ENCODE results near the gene SLC25A21.
"Not testable (repeated sequence)": the region's sequence is repeated elsewhere in the genome, so short reads cannot be mapped to it uniquely, and the experiment has no call there.

The SLC25A21 gene

DNA sequence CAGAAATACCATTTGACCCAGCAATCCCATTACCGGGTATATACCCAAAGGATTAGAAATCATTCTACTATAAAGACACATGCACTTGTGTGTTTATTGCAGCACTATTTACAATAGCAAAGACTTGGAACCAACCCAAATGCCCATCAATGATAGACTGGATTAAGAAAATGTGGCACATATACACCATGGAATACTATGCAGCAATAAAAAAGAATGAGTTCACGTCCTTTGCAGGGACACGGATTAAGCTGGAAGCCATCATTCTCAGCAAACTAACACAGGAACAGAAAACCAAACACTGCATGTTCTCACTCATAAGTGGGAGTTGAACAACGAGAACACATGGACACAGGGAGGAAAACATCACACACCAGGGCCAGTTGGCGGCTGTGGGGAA, 357.6 kb downstream of the SLC25A21 start:
- H3K4me2 ChIP-seq (ENCODE audit: low read length); H4K12ac ChIP-seq (ENCODE audit: low read depth, low read length); H3K27me3 ChIP-seq (ENCODE audit: insufficient read depth, low read length); H2BK12ac ChIP-seq (ENCODE audit: low read length); H3K14ac ChIP-seq (ENCODE audit: low read length); H2BK5ac ChIP-seq (ENCODE audit: low read depth, low read length, poor library complexity); H3K27ac ChIP-seq (ENCODE audit: low read depth, low read length); H3K18ac ChIP-seq (ENCODE audit: low read length); H3K79me1 ChIP-seq (ENCODE audit: low read length); H3K36me3 ChIP-seq (ENCODE audit: control insufficient read depth in 1 of 2, insufficient read depth in 2 of 2, low read length in 2 of 2); H3K4me1 ChIP-seq (ENCODE audit: control insufficient read depth in 1 of 2, insufficient read depth in 2 of 2, low read length in 2 of 2); H3K79me2 ChIP-seq (ENCODE audit: control insufficient read depth, insufficient read depth, low read length, poor library complexity); H3K4me3 ChIP-seq (ENCODE audit: low read depth, low read length); H3K4ac ChIP-seq (ENCODE audit: low read depth, low read length); H2AK5ac ChIP-seq (ENCODE audit: low read length); H3K9ac ChIP-seq (ENCODE audit: low read length); H4K8ac ChIP-seq (ENCODE audit: low read depth, low read length); H2AFZ ChIP-seq (ENCODE audit: insufficient read depth, low read length, poor library complexity); H4K91ac ChIP-seq (ENCODE audit: low read depth, low read length); H2BK120ac ChIP-seq (ENCODE audit: insufficient read depth, low read length, poor library complexity); H3K9me3 ChIP-seq (ENCODE audit: insufficient read depth, low read depth, low read length); DNase-seq; H3K23ac ChIP-seq (ENCODE audit: low read length): not testable (repeated sequence)
- WGBS (ENCODE audit: extremely low coverage, insufficient coverage, insufficient read length): no CpG with 5 or more reads among the region's 5 CpGs

DNA sequence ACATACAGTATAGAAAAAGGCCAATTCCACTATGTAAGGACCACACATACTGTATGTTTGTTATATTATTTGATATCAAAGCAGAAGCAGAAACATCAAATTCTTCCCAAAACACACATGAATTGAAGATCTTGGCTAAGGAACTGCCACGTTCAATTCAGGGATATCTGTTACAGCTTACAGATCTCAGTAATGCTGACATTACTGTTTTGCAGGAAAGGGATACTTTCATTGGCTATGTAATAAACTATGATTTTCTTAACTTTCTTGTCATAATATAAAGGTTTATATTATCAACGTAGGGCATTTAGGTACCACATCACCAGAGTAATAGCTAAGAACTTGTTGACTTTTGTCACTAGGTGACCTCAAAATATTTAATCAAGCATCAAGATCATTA, 362.2 kb downstream of the SLC25A21 start:
- Histone ChIP-seq H3K27ac (ENCODE audit: low read depth, low read length) (no peak overlapping the region), H3K36me3 (ENCODE audit: control insufficient read depth in 1 of 2, insufficient read depth in 2 of 2, low read length in 2 of 2) (no peaks in the 10 kb centered on the region), H4K8ac (ENCODE audit: low read depth, low read length) (no peak overlapping the region), H3K9ac (ENCODE audit: low read length) (no peak overlapping the region), H2BK120ac (ENCODE audit: insufficient read depth, low read length, poor library complexity) (no peak overlapping the region), H3K4me1 (ENCODE audit: control insufficient read depth in 1 of 2, insufficient read depth in 2 of 2, low read length in 2 of 2) (no peaks in the 10 kb centered on the region), H4K91ac (ENCODE audit: low read depth, low read length) (no peak overlapping the region), H3K14ac (ENCODE audit: low read length) (no peak overlapping the region), H3K4me2 (ENCODE audit: low read length) (no peak overlapping the region), H4K12ac (ENCODE audit: low read depth, low read length) (no peak overlapping the region), H2BK5ac (ENCODE audit: low read depth, low read length, poor library complexity) (no peak overlapping the region), H3K4ac (ENCODE audit: low read depth, low read length) (no peak overlapping the region), H2AFZ (ENCODE audit: insufficient read depth, low read length, poor library complexity) (no peak overlapping the region), H2AK5ac (ENCODE audit: low read length) (no peak overlapping the region), H3K18ac (ENCODE audit: low read length) (no peak overlapping the region), H3K79me1 (ENCODE audit: low read length) (no peaks in the 10 kb centered on the region), H3K79me2 (ENCODE audit: control insufficient read depth, insufficient read depth, low read length, poor library complexity) (no peaks in the 10 kb centered on the region), H2BK12ac (ENCODE audit: low read length) (no peak overlapping the region), H3K27me3 (ENCODE audit: insufficient read depth, low read length) (no peaks in the 10 kb centered on the region), H3K9me3 (ENCODE audit: insufficient read depth, low read depth, low read length) (no peaks in the 10 kb centered on the region), H3K23ac (ENCODE audit: low read length) (no peak overlapping the region), H3K4me3 (ENCODE audit: low read depth, low read length) (no peak overlapping the region)
- DNase-seq: no peak
- WGBS (ENCODE audit: extremely low coverage, insufficient coverage, insufficient read length): no CpG with 5 or more reads among the region's 2 CpGs

DNA sequence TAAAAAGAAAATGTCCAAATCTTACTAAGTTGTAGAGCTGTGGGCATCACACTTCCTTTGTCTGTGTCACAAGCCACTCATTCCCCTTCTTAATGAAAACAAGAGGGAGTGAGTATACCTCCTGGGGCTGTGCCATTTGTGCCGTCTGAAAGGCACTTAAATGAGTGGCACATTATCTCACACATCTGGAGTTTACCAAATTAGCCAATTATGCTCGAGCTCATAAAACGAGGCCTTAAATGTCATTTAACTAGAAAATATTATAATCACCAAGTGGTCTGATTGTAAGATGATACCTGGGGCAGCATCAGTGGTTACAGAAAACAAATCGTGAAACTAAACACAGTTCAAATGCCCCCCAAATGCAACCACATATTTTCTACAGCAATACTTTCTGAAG, 364.7 kb downstream of the SLC25A21 start:
- H3K18ac ChIP-seq (ENCODE audit: low read length): no peak overlapping the region
- WGBS (ENCODE audit: extremely low coverage, insufficient coverage, insufficient read length): no CpG with 5 or more reads among the region's 4 CpGs
- H3K4me3 ChIP-seq (ENCODE audit: low read depth, low read length): no peak overlapping the region
- no peak overlapping the region for H3K27ac ChIP-seq (ENCODE audit: low read depth, low read length)
- H2AFZ ChIP-seq (ENCODE audit: insufficient read depth, low read length, poor library complexity): no peak overlapping the region
- no peak overlapping the region for H2BK5ac ChIP-seq (ENCODE audit: low read depth, low read length, poor library complexity)
- no peak overlapping the region for H3K4me2 ChIP-seq (ENCODE audit: low read length)
- no peak overlapping the region for H3K14ac ChIP-seq (ENCODE audit: low read length)
- H4K91ac ChIP-seq (ENCODE audit: low read depth, low read length): no peak overlapping the region
- no peak for DNase-seq
- H3K27me3 ChIP-seq (ENCODE audit: insufficient read depth, low read length): no peaks in the 10 kb centered on the region
- no peaks in the 10 kb centered on the region for H3K4me1 ChIP-seq (ENCODE audit: control insufficient read depth in 1 of 2, insufficient read depth in 2 of 2, low read length in 2 of 2)
- no peaks in the 10 kb centered on the region for H3K79me1 ChIP-seq (ENCODE audit: low read length)
- no peak overlapping the region for H4K8ac ChIP-seq (ENCODE audit: low read depth, low read length)
- H3K9ac ChIP-seq (ENCODE audit: low read length): no peak overlapping the region
- H3K23ac ChIP-seq (ENCODE audit: low read length): no peak overlapping the region
- H3K9me3 ChIP-seq (ENCODE audit: insufficient read depth, low read depth, low read length): no peaks in the 10 kb centered on the region
- no peaks in the 10 kb centered on the region for H3K79me2 ChIP-seq (ENCODE audit: control insufficient read depth, insufficient read depth, low read length, poor library complexity)
- H2BK120ac ChIP-seq (ENCODE audit: insufficient read depth, low read length, poor library complexity): no peak overlapping the region
- H2AK5ac ChIP-seq (ENCODE audit: low read length): no peak overlapping the region
- H3K4ac ChIP-seq (ENCODE audit: low read depth, low read length): no peak overlapping the region
- no peak overlapping the region for H4K12ac ChIP-seq (ENCODE audit: low read depth, low read length)
- no peak overlapping the region for H2BK12ac ChIP-seq (ENCODE audit: low read length)
- no peaks in the 10 kb centered on the region for H3K36me3 ChIP-seq (ENCODE audit: control insufficient read depth in 1 of 2, insufficient read depth in 2 of 2, low read length in 2 of 2)

DNA sequence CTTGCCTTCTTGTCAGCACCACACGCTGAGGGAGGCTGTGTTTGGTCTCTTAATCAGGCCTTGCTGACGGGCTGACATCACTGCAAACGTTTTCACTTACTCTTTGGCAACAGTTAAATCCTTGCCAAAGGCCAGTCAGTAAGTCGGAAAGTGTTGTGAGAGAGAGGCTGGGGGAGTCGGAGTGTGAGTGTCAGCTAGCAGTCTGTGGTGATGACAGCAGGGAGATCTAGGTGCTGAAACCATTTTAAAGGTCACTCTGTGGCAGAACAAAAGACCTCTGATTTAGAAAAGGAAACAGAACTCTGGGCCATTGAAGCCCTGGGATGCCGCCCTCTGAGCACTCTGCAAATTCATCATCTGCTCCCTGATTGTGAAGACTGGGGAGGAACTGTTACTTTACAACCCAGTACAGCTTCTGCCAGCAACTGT, 367.3 kb downstream of the SLC25A21 start:
- Histone ChIP-seq H3K23ac (ENCODE audit: low read length) (no peak overlapping the region), H4K12ac (ENCODE audit: low read depth, low read length) (no peak overlapping the region), H3K18ac (ENCODE audit: low read length) (no peak overlapping the region), H4K91ac (ENCODE audit: low read depth, low read length) (no peak overlapping the region), H3K27me3 (ENCODE audit: insufficient read depth, low read length) (no peaks in the 10 kb centered on the region), H3K4me2 (ENCODE audit: low read length) (no peak overlapping the region), H3K27ac (ENCODE audit: low read depth, low read length) (no peak overlapping the region), H3K4ac (ENCODE audit: low read depth, low read length) (no peak overlapping the region), H3K4me1 (ENCODE audit: control insufficient read depth in 1 of 2, insufficient read depth in 2 of 2, low read length in 2 of 2) (no peaks in the 10 kb centered on the region), H3K9me3 (ENCODE audit: insufficient read depth, low read depth, low read length) (no peaks in the 10 kb centered on the region), H3K9ac (ENCODE audit: low read length) (no peak overlapping the region), H3K79me1 (ENCODE audit: low read length) (no peaks in the 10 kb centered on the region), H2BK120ac (ENCODE audit: insufficient read depth, low read length, poor library complexity) (no peak overlapping the region), H3K14ac (ENCODE audit: low read length) (no peak overlapping the region), H4K8ac (ENCODE audit: low read depth, low read length) (no peak overlapping the region), H2AK5ac (ENCODE audit: low read length) (no peak overlapping the region), H3K79me2 (ENCODE audit: control insufficient read depth, insufficient read depth, low read length, poor library complexity) (no peaks in the 10 kb centered on the region), H2BK5ac (ENCODE audit: low read depth, low read length, poor library complexity) (no peak overlapping the region), H3K36me3 (ENCODE audit: control insufficient read depth in 1 of 2, insufficient read depth in 2 of 2, low read length in 2 of 2) (no peaks in the 10 kb centered on the region), H2AFZ (ENCODE audit: insufficient read depth, low read length, poor library complexity) (no peak overlapping the region), H2BK12ac (ENCODE audit: low read length) (no peak overlapping the region), H3K4me3 (ENCODE audit: low read depth, low read length) (no peak overlapping the region)
- WGBS (ENCODE audit: extremely low coverage, insufficient coverage, insufficient read length): no CpG with 5 or more reads among the region's 6 CpGs
- DNase-seq: no peak
